ENCODE results near the gene GALNT18. TPM values are rescaled to one million over a fixed set of nuclear protein-coding genes. Genes with fewer than 3 reads are reported as not detected.

The GALNT18 gene
- total and polyA plus RNA-seq, 2 donors (not counting 3 experiments of a cell fraction or from before 2014, with no cell fraction given), result 0.17 to 0.18 TPM

- H3K36me3 ChIP-seq (ENCODE audit: control insufficient read depth in 2 of 2, extremely low read depth in 1 of 2, insufficient read depth in 2 of 2, low read length in 2 of 2), result no peaks in the 10 kb centered on the region
- H3K9me1 ChIP-seq (replicated peaks; ENCODE audit: control insufficient read depth, extremely low read depth, insufficient read depth, low read length), result no peaks in the 10 kb centered on the region
- ChIA-PET CTCF (no interaction called here), POLR2A (no interaction called here)
- no peak overlapping the region for H3K27ac ChIP-seq (ENCODE audit: insufficient read depth, low read depth, low read length)
- H3K27me3 ChIP-seq (ENCODE audit: control insufficient read depth in 2 of 2, insufficient read depth in 2 of 2, low read length in 2 of 2), result no peaks in the 10 kb centered on the region
- H3K4me1 ChIP-seq (ENCODE audit: control insufficient read depth, extremely low read depth, insufficient read depth, low read length), result no peaks in the 10 kb centered on the region
- no peaks in the 10 kb centered on the region for H3K79me2 ChIP-seq (ENCODE audit: control insufficient read depth, insufficient read depth, low read length)
- TF ChIP-seq MYC (IDR thresholded peaks at IDR 0.05; ENCODE audit: low read depth, low read length) (no peak), GATA2 (IDR thresholded peaks at IDR 0.05; ENCODE audit: insufficient read depth, insufficient read length, low read depth, low read length) (no peak), JUN (IDR thresholded peaks at IDR 0.05; ENCODE audit: borderline replicate concordance, insufficient read depth, insufficient read length, low read depth) (no peak), MAX (IDR thresholded peaks at IDR 0.05; ENCODE audit: insufficient read depth, insufficient read length) (no peak), POLR2AphosphoS5 (IDR thresholded peaks at IDR 0.05; ENCODE audit: insufficient read depth, low read depth, low read length) (no peak), EZH2 (IDR thresholded peaks at IDR 0.05; ENCODE audit: borderline replicate concordance, low read depth, low read length, severe bottlenecking) (no peak)
- FAIRE-seq (no peak), DNase-seq (ENCODE audit: low read depth, low spot score) (no peak)
- no peaks in the 10 kb centered on the region for H3K9me3 ChIP-seq (replicated peaks; ENCODE audit: control insufficient read depth, insufficient read depth, low read length)
- intact Hi-C loops (cut with micrococcal nuclease), result no loop called here
- no peak overlapping the region for H3K9ac ChIP-seq (replicated peaks; ENCODE audit: extremely low read depth, insufficient read depth, low read length)
- no TSS peak for BruUV-seq (replicated peaks)
- H3K4me2 ChIP-seq (ENCODE audit: insufficient read depth, low read length), result no peak overlapping the region
- no peak overlapping the region for H3K4me3 ChIP-seq (replicated peaks in 1 of 3; ENCODE audit: insufficient read depth in 1 of 3, low read depth in 1 of 3, low read length in 3 of 3)
- dilution Hi-C loops (cut with MboI; ENCODE audit: extremely low pct_ligation_motif_present, low sequenced_read_pairs), result no loop called here
- no peak overlapping the region for H2AFZ ChIP-seq (ENCODE audit: low read depth, low read length)
- H4K20me1 ChIP-seq (replicated peaks; ENCODE audit: control insufficient read depth, extremely low read depth, insufficient read depth, low read length), result no peaks in the 10 kb centered on the region
These were observed 358.4 kb downstream of the GALNT18 start for GRCh38 chr11:11263238-11264005.

Measured in endothelial cell of umbilical vein (primary cell).